Amniotic epithelial cell (primary cell): Measurements from ENCODE around the gene NELFA.
"Not testable (repeated sequence)": the region's sequence is repeated elsewhere in the genome, so short reads cannot be mapped to it uniquely, and the experiment has no call there.

Experiments used
- DNase-seq: peaks from one replicate; pipeline ENCODE4 v3.0.0-alpha.2; 2010; ENCODE audit warnings: low read depth

Gene NELFA

DNA sequence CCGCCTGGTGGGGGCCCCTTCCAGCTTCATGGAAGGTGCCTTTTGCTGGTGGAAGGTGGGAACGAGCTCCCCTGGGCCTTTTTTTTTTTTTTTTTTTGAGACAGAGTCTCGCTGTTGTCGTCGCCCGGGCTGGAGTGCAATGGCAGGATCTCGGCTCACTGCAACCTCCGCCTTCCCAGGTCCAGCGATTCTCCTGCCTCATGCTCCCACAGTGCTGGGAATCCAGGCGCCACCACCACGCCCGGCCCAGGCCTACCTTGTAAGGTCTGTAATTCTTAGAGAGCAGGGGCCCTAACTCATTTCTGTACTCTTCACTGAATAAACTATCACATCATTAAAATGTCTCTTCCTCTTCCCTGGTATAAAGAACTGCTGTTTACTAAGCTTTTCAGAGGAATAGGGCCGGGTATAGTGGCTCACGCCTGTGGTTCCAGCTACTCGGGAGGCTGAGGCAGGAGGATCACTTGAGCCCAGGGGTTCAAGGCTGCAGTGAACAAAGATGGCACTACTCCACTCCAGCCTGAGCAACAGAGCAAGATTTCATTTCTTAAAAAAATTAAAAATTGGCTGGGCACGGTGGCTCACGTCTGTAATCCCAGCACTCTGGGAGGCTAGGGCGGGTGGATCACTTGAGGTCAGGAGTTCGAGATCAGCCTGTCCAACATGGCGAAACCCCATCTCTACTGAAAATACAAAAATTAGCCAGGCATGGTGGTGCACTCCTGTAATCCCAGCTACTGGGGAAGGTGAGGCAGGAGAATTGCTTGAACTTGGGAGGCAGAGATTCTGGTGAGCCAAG, 14.9 kb downstream of the NELFA start:
- not testable (repeated sequence) for DNase-seq

DNA sequence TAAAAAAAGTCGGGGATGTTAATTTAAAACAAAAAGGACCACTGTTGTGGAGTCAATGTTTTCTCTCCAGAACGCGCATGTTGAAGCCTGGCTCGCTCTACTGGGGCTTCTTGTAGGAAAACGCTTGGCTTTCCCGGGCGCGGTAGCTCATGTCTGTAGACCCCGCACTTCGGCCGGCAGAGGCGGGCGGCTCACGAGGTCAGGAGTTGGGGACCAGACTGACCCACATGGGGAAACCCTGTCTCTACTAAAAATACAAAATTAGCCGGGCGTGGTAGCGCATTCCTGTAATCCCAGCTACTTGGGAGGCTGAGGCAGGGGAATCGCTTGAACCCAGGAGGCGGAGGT, 15.6 kb downstream of the NELFA start:
- DNase-seq, result no peak

GRCh38 chr4:1992468-1993168, 16.2 kb downstream of the NELFA start:
- no peak for DNase-seq

- no peak for DNase-seq
These were observed 17.0 kb downstream of the NELFA start for GRCh38 chr4:1991596-1992434.

DNA sequence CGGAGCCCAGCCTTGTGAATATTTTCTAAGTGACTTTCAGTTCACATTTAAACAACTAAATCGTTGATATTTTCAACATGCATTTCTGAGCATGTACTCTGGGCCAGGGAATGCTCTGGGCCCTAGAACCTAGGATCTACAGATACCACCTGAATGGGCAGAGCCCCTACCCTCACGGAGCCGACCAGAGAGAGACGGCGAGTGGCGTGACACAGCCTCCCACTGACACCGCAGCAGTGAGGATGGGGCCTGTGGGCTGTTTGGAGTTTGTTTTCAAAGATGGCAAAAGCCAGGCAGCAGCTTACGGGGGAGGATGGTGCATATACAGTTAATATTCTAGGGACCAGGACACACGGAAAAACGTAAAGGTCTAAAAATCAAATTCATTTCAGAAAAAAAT, 17.7 kb downstream of the NELFA start:
- DNase-seq, result no peak

DNA sequence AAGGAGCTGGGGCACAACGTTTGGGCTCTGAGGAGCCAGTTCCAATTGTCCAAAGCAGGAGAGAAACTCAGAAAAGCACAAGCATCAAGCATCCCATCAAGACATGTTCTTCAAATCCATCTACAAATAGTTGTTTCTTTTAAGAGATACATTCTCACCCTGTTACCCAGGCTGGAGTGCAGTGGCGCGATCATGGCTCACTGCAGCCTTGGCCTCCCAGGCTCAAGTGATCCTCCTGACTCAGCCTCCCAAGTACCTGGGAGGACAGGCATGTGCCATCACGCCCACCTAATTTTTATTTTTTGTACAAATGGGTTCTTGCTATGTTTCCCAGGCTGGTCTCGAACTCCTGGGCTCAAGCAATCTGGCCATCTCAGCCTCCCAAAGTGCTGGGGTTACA, 18.1 kb downstream of the NELFA start:
- DNase-seq, result no peak

GRCh38 chr4:1990348-1990645, 18.5 kb downstream of the NELFA start:
- no peak for DNase-seq

DNA sequence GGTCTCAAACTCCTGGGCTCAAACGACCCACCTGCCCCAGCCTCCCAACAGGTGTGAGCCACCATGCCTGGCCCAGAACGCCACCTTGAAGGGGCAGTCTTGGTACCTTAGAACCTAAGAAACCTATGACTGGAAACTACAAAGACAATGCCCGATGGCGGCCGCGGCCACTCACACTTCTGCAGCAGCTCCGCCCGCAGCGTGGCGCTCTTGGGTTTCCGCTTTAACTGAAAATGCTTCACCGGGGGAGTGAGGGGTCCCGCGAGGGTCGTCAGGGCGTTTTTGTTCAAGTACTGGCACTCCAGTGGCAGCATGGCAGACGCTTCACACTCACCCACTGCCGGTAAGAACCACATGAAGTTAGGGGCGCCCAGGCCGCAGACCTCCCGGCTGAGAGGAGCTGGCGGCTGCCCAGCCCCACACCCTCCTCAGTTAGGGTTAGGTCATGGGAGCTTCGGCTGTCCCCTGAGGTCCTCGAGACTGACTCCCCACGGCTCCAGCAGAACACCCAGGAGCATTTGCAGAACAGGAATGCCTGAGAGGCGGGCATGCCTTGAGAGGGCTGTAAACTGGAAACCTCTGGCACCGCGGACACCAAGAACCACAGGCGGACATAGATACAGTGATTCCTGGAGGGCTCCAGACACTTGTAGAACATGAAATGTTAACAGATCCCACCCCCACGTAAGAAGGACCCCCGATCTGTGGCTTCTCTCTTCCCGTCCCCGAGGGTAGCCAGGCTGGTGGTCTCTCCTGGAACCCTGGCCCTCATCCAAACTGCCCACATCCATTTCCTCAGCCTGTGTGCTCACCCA, 19.0 kb downstream of the NELFA start:
- DNase-seq, result no peak

GRCh38 chr4:1988327-1988724, 20.4 kb downstream of the NELFA start:
- DNase-seq, result no peak

DNA sequence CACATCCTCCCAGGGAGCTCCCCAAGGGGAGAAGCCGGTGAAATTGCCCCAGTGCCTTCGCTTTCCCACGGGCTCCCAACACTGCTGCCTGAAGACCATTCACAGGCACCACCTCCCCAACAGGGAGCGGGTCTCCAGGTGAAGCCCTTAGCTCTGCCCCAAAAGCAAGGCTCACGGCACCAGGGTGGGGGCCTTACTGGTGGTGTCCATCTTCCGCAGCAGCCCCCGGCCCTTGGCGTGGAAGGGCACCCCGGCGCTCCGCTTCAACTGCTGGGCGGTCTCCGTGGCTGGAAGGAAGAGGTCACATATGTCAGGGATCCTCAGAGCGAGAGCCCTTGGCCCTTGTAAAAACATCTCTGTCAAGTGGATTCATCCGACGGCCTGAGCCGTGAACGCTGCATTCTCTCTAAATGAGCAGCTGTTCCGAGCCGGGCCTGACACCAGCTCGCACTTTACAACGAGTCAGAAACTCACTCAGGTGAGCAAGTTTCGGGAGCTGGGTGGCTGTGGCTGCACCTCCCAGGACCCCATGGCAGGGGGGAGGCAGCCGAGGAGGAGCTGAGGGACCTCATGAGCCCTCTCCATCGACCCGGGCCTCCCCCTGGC, 20.9 kb downstream of the NELFA start:
- DNase-seq, result no peak

DNA sequence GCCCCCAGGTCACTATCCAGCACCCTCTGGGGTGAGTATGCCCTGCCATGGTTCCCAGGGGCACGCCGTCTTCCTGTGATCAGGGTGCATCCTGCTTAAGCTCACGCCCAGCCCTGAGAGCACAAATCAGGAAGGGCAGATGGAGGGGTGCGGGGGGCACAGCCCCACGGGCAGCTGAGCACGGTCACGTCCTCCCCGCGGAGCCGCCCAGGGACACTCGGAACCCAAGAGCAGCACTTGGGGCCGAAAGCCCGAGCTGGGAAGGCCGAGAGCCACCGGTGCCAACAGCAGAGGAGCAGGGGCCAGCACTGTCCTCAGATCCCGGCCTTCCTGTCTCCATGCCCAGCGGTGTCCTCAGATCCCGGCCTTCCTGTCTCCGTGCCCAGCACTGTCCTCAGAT, 21.5 kb downstream of the NELFA start:
- no peak for DNase-seq

- DNase-seq, result no peak
These were observed 22.1 kb downstream of the NELFA start for GRCh38 chr4:1986578-1987210.

DNA sequence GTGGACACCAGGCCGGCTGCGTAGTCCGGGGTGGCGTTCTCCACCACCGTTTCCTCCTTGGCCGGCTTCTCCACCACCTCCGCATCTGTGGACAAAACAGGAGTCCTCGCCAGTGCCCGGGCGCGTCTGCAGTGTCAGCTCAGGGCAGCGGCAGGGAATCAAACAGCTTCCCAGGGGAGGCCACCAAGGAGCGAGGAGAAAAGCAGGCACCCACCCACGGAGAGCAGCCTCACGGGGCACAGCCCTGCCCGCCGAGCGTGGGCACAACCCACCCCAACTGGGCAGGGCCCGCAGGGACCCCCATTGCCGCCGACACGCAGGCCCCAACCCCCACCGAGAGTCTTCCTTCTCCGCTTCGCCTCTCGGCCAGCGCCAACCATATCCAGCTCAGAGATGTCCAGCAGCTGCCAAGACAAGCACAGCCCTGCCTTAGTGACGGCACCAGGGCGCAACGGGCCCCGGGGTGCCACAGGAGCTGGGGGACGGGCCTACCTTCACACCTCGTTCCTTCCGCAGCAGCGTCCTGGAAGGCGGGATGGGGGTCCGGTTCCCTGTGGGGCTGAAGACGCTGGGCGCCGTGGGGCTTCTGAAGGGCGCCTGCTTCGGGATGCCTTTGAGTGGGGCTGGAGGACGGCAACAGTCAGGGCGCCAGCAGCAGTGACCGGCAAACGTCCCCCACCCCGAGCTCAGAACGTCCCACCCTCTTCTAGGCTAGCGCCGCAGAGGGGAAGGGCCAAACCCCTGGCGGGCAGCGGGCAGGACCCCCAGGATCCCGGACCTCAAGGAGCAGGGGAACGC, 22.8 kb downstream of the NELFA start:
- no peak for DNase-seq

DNA sequence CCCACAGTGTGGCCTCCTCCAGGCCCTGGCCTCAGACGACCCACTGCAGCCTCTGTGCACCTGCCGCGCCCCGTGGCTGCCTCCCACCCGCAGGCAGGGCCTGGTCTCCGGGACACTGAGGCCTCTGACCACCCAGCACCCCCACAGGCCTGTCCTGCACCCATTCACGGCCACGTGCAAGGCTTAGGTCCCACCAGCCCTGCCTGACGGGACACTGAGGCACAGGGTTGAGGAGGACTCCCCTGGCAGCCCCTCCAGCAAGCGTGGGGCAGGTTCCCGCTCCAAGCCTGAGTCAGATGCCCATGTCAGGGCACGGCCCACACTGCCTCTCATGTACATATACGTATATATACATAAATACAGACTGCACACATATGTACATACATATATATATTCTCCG, 23.5 kb downstream of the NELFA start:
- no peak for DNase-seq

- DNase-seq, result no peak
These were observed 24.2 kb downstream of the NELFA start for GRCh38 chr4:1984406-1985191.

- DNase-seq, result no peak
These were observed 24.8 kb downstream of the NELFA start for GRCh38 chr4:1983846-1984405.

GRCh38 chr4:1983053-1983845, 25.5 kb downstream of the NELFA start:
- no peak for DNase-seq
